Suprapubic skin (tissue), 4 donors: ENCODE results near the gene MCM7.

Experiments
- EP300 ChIP-seq: sonication (generic); formaldehyde crosslinking; IDR thresholded peaks from one replicate; pipeline ENCODE4 v1.6.1; 2017; ENCODE audit warnings: antibody characterized with exemption
- POLR2A ChIP-seq, 2 donors: fragments of 450-650 bp; IDR thresholded peaks; one replicate each; pipeline ENCODE4 v1.6.1; 2017; ENCODE audit warnings: antibody characterized with exemption in 2 of 2, mild to moderate bottlenecking in 2 of 2, moderate library complexity in 2 of 2
- POLR2AphosphoS5 ChIP-seq, 3 donors: sonication (generic); formaldehyde crosslinking; IDR thresholded peaks; one replicate each; pipeline ENCODE4 v1.6.1; 2017; ENCODE audit warnings: antibody characterized with exemption in 3 of 3
- TF ChIP-seq, protein P1 (sequence below), 2 donors: fragments of 200-600 bp in 1 of 2; fragments of 450-650 bp in 1 of 2; sonication (generic) in 1 of 2; IDR thresholded peaks; one replicate each; pipeline ENCODE4 v1.5.1; 2016 to 2019; ENCODE audit warnings: antibody characterized with exemption in 2 of 2, mild to moderate bottlenecking in 1 of 2, moderate library complexity in 1 of 2

DNA sequence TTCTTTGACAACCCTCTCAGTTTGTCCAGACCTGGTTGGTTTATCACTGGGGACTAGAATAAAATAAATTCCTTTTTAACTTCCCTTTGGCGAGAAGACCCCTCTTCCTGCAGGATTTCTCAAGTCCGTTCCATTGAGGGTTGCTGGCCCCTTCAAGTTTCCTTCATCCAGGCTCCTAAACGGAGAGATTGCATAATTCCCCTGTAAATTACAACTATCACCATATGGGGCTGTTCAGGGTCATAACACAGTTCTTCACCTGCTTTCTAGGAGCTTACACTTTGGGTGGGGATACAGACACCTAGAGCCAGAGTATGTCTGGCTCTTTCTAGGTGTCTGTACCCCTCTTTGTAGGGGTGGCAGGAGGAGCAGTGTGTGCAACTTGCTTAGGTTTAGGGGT lies 15.7 kb downstream of the MCM7 start:
- TF ChIP-seq POLR2A (IDR thresholded peaks at IDR 0.05) (no peak), POLR2AphosphoS5 (IDR thresholded peaks at IDR 0.05) (no peak), EP300 (no peak)
- TF ChIP-seq, protein P1, sequence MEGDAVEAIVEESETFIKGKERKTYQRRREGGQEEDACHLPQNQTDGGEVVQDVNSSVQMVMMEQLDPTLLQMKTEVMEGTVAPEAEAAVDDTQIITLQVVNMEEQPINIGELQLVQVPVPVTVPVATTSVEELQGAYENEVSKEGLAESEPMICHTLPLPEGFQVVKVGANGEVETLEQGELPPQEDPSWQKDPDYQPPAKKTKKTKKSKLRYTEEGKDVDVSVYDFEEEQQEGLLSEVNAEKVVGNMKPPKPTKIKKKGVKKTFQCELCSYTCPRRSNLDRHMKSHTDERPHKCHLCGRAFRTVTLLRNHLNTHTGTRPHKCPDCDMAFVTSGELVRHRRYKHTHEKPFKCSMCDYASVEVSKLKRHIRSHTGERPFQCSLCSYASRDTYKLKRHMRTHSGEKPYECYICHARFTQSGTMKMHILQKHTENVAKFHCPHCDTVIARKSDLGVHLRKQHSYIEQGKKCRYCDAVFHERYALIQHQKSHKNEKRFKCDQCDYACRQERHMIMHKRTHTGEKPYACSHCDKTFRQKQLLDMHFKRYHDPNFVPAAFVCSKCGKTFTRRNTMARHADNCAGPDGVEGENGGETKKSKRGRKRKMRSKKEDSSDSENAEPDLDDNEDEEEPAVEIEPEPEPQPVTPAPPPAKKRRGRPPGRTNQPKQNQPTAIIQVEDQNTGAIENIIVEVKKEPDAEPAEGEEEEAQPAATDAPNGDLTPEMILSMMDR (IDR thresholded peaks at IDR 0.05), result no peak
